GM10248 (cell line): ENCODE measurements around the gene SSNA1.

Experiments used
- CTCF ChIA-PET: fragments of 300-600 bp; sonication (Branson Sonifier 250); formaldehyde crosslinking; extraction: SDS; loops from one replicate; lab custom pipeline; 2021; ENCODE audit warnings: antibody characterized with exemption; lab: Yijun Ruan, JAX
- POLR2A ChIA-PET: fragments of 350-650 bp; sonication (Branson Sonifier 250); formaldehyde crosslinking; extraction: SDS; loops from one replicate; lab custom pipeline; 2020; ENCODE audit warnings: antibody characterized with exemption; lab: Yijun Ruan, JAX
- DNase-seq: peaks from one replicate; pipeline ENCODE4 v3.0.0; 2012; ENCODE audit errors: extremely low spot score
- CTCF ChIP-seq: IDR thresholded peaks from 2 replicates; pipeline ENCODE4 v1.5.1; 2012; ENCODE audit warnings: mild to moderate bottlenecking, low read depth; ENCODE audit errors: extremely low read depth, missing control alignments, control extremely low read depth

The SSNA1 gene

GRCh38 chr9:137152844-137153405 lies 35.6 kb upstream of the SSNA1 start:
- POLR2A ChIA-PET: no interaction called here
- TF ChIP-seq CTCF: no peak
- DNase-seq: no peak
- CTCF ChIA-PET: no interaction called here

GRCh38 chr9:137156567-137157375 lies 31.7 kb upstream of the SSNA1 start:
- DNase-seq: peak; percentile 83
- TF ChIP-seq CTCF: no peak
- ChIA-PET CTCF (interaction anchor here (0.6 to 2.2 kb wide), 10 partner anchors 10 to 128 kb away, joined by 3 to 7 read pairs (median 3); partner anchors contain the start of genes ABCA2, ANAPC2, GRIN1 and RNF224), POLR2A (interaction anchor here (1.2 kb wide), 1 partner anchor 84 kb away, joined by 5 read pairs; the partner anchor contains the start of gene TUBB4B)

- ChIA-PET CTCF (interaction anchor here (0.9 to 2.2 kb wide), 9 partner anchors 9 to 129 kb away, joined by 3 to 7 read pairs (median 3); partner anchors contain the start of genes ABCA2, ANAPC2, RNF224 and SSNA1), POLR2A (no interaction called here)
- TF ChIP-seq CTCF: no peak
- no peak for DNase-seq
Measured at GRCh38 chr9:137157618-137158415, 30.7 kb upstream of the SSNA1 start.

- POLR2A ChIA-PET: no interaction called here
Measured at GRCh38 chr9:137158625-137159024, 29.9 kb upstream of the SSNA1 start.

GRCh38 chr9:137159105-137160053 lies 29.1 kb upstream of the SSNA1 start:
- CTCF ChIA-PET: interaction anchor here (1.6 kb wide), 1 partner anchor 77 kb away, joined by 4 read pairs; no protein-coding TSS in a partner anchor
- POLR2A ChIA-PET: no interaction called here
- TF ChIP-seq CTCF: no peak
- DNase-seq: no peak

More at GRCh38 chr9:137158625-137159024, 29.9 kb upstream of the SSNA1 start:
- TF ChIP-seq CTCF: no peak
- DNase-seq: no peak
- CTCF ChIA-PET: interaction anchor here (1.3 to 1.5 kb wide), 2 partner anchors 83 to 92 kb away, joined by 3 to 4 read pairs; no protein-coding TSS in a partner anchor
